ENCODE measurements around the gene FTO. TPM values are rescaled to one million over a fixed set of nuclear protein-coding genes. Genes with fewer than 3 reads are reported as not detected.

Gene FTO
- polyA plus RNA-seq, 2 donors, result 5.3 to 14.7 TPM

DNA sequence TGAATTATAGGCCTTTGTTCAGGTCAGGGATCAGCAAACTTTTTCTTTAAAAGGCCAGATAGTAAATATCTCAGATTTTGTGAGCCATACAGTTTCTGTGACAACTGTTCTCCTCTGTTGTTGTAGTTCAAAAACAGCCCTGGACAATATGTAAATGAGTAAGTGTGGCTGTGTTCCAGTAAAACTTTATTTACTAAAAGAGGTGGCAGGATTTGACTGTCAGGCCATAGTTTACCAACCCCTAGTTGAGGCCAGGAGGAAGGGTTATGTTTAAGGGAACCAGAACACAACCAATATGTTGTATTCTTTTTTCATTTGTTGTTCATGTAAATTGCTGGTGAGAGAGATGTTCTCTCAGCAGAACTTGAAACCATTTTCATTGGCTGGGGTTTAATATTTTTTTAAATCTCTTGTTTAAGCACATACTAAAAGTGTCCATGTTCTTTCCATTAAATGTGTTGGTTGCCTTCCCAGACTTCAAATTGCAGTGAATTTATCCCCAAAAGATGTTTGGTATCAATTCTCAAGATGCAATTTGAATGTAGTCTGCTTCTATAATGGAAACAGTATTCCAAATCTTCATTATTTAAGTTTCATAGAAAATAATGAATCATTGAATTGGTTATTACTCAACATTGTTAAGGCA is 260.3 kb downstream of the FTO start:
- no peaks in the 10 kb centered on the region for H3K36me3 ChIP-seq (ENCODE audit: control insufficient read depth in 2 of 2, insufficient read depth in 2 of 2, low read length in 1 of 2)
- H3K4me1 ChIP-seq (ENCODE audit: control insufficient read depth in 2 of 2, insufficient read depth in 2 of 2, low read length in 1 of 2), result no peaks in the 10 kb centered on the region
- H3K27me3 ChIP-seq (ENCODE audit: control insufficient read depth in 1 of 2, insufficient read depth in 2 of 2, low read length in 2 of 2), result no peaks in the 10 kb centered on the region
- H3K9me3 ChIP-seq (ENCODE audit: control insufficient read depth in 2 of 2, insufficient read depth in 1 of 2, low read depth in 1 of 2, low read length in 1 of 2), result no peaks in the 10 kb centered on the region
- no peak overlapping the region for H3K4me3 ChIP-seq (ENCODE audit: low read depth in 1 of 2, low read length in 2 of 2)
- H3K27ac ChIP-seq (ENCODE audit: low read depth in 2 of 2, low read length in 1 of 2), result no peak overlapping the region

- Histone ChIP-seq H3K36me3 (ENCODE audit: control insufficient read depth in 2 of 2, insufficient read depth in 2 of 2, low read length in 1 of 2) (no peaks in the 10 kb centered on the region), H3K27me3 (ENCODE audit: control insufficient read depth in 1 of 2, insufficient read depth in 2 of 2, low read length in 2 of 2) (no peaks in the 10 kb centered on the region), H3K9me3 (ENCODE audit: control insufficient read depth in 2 of 2, insufficient read depth in 1 of 2, low read depth in 1 of 2, low read length in 1 of 2) (no peaks in the 10 kb centered on the region), H3K4me1 (ENCODE audit: control insufficient read depth in 2 of 2, insufficient read depth in 2 of 2, low read length in 1 of 2) (no peaks in the 10 kb centered on the region), H3K4me3 (ENCODE audit: low read depth in 1 of 2, low read length in 2 of 2) (no peak overlapping the region), H3K27ac (ENCODE audit: low read depth in 2 of 2, low read length in 1 of 2) (no peak overlapping the region)
- 81% methylated on average over 14 of the region's 14 CpGs for WGBS, 2 donors
Measured at GRCh38 chr16:53966821-53967571, 263.0 kb downstream of the FTO start.

- no peaks in the 10 kb centered on the region for H3K36me3 ChIP-seq (ENCODE audit: control insufficient read depth in 2 of 2, insufficient read depth in 2 of 2, low read length in 1 of 2)
- H3K4me1 ChIP-seq (ENCODE audit: control insufficient read depth in 2 of 2, insufficient read depth in 2 of 2, low read length in 1 of 2), result no peaks in the 10 kb centered on the region
- WGBS, 2 donors, result 95 to 97% methylated on average over 6 of the region's 6 CpGs
- no peak overlapping the region for H3K4me3 ChIP-seq (ENCODE audit: low read depth in 1 of 2, low read length in 2 of 2)
- H3K27ac ChIP-seq (ENCODE audit: low read depth in 2 of 2, low read length in 1 of 2), result no peak overlapping the region
- no peaks in the 10 kb centered on the region for H3K27me3 ChIP-seq (ENCODE audit: control insufficient read depth in 1 of 2, insufficient read depth in 2 of 2, low read length in 2 of 2)
- no peaks in the 10 kb centered on the region for H3K9me3 ChIP-seq (ENCODE audit: control insufficient read depth in 2 of 2, insufficient read depth in 1 of 2, low read depth in 1 of 2, low read length in 1 of 2)
Measured at GRCh38 chr16:53967572-53967971, 263.6 kb downstream of the FTO start.

- WGBS, 2 donors, result 82 to 84% methylated on average over 2 of the region's 2 CpGs
- no peak overlapping the region for H3K27ac ChIP-seq (ENCODE audit: low read depth in 2 of 2, low read length in 1 of 2)
Measured at GRCh38 chr16:53968454-53968853, 264.5 kb downstream of the FTO start.

GRCh38 chr16:53968896-53969295 is 264.9 kb downstream of the FTO start:
- 88 to 90% methylated on average over 1 of the region's 1 CpG for WGBS, 2 donors
- no peaks in the 10 kb centered on the region for H3K4me1 ChIP-seq (ENCODE audit: control insufficient read depth in 2 of 2, insufficient read depth in 2 of 2, low read length in 1 of 2)
- H3K27ac ChIP-seq (ENCODE audit: low read depth in 2 of 2, low read length in 1 of 2), result no peak overlapping the region
- H3K9me3 ChIP-seq (ENCODE audit: control insufficient read depth in 2 of 2, insufficient read depth in 1 of 2, low read depth in 1 of 2, low read length in 1 of 2), result no peaks in the 10 kb centered on the region
- no peaks in the 10 kb centered on the region for H3K27me3 ChIP-seq (ENCODE audit: control insufficient read depth in 1 of 2, insufficient read depth in 2 of 2, low read length in 2 of 2)
- no peak overlapping the region for H3K4me3 ChIP-seq (ENCODE audit: low read depth in 1 of 2, low read length in 2 of 2)
- no peaks in the 10 kb centered on the region for H3K36me3 ChIP-seq (ENCODE audit: control insufficient read depth in 2 of 2, insufficient read depth in 2 of 2, low read length in 1 of 2)

More at GRCh38 chr16:53968454-53968853, 264.5 kb downstream of the FTO start:
- H3K36me3 ChIP-seq (ENCODE audit: control insufficient read depth in 2 of 2, insufficient read depth in 2 of 2, low read length in 1 of 2), result no peaks in the 10 kb centered on the region
- H3K4me3 ChIP-seq (ENCODE audit: low read depth in 1 of 2, low read length in 2 of 2), result no peak overlapping the region
- H3K4me1 ChIP-seq (ENCODE audit: control insufficient read depth in 2 of 2, insufficient read depth in 2 of 2, low read length in 1 of 2), result no peaks in the 10 kb centered on the region
- H3K27me3 ChIP-seq (ENCODE audit: control insufficient read depth in 1 of 2, insufficient read depth in 2 of 2, low read length in 2 of 2), result no peaks in the 10 kb centered on the region
- H3K9me3 ChIP-seq (ENCODE audit: control insufficient read depth in 2 of 2, insufficient read depth in 1 of 2, low read depth in 1 of 2, low read length in 1 of 2), result no peaks in the 10 kb centered on the region

- WGBS, 2 donors, result 91 to 92% methylated on average over 5 of the region's 5 CpGs
- Histone ChIP-seq H3K27ac (ENCODE audit: low read depth in 2 of 2, low read length in 1 of 2) (no peak overlapping the region), H3K36me3 (ENCODE audit: control insufficient read depth in 2 of 2, insufficient read depth in 2 of 2, low read length in 1 of 2) (no peaks in the 10 kb centered on the region), H3K4me3 (ENCODE audit: low read depth in 1 of 2, low read length in 2 of 2) (no peak overlapping the region), H3K27me3 (ENCODE audit: control insufficient read depth in 1 of 2, insufficient read depth in 2 of 2, low read length in 2 of 2) (no peaks in the 10 kb centered on the region), H3K9me3 (ENCODE audit: control insufficient read depth in 2 of 2, insufficient read depth in 1 of 2, low read depth in 1 of 2, low read length in 1 of 2) (no peaks in the 10 kb centered on the region), H3K4me1 (ENCODE audit: control insufficient read depth in 2 of 2, insufficient read depth in 2 of 2, low read length in 1 of 2) (no peaks in the 10 kb centered on the region)
Measured at GRCh38 chr16:53971616-53972015, 267.7 kb downstream of the FTO start.

DNA sequence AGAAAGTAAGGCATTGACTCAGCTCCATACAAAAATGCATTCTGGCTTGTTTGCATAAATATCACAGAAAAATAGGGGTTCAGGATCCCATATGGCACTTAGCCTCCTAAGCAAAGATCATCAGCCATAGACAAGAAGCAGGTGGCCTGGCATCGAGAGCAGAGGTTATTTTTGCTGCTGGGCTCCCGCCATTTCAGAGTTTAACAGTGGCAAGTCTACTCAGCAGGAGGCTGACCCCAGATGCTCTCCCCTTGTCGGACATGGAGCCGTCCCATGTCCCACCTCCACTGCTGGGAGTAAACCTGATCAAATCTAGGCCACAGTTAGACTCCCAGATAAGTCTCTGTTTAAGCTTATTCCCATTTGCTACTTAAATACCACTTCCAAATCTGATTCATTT is 269.1 kb downstream of the FTO start:
- H3K27ac ChIP-seq (ENCODE audit: low read depth in 2 of 2, low read length in 1 of 2), result no peak overlapping the region
- no peaks in the 10 kb centered on the region for H3K9me3 ChIP-seq (ENCODE audit: control insufficient read depth in 2 of 2, insufficient read depth in 1 of 2, low read depth in 1 of 2, low read length in 1 of 2)
- WGBS, 2 donors, result 93 to 97% methylated on average over 4 of the region's 4 CpGs
- no peak overlapping the region for H3K4me3 ChIP-seq (ENCODE audit: low read depth in 1 of 2, low read length in 2 of 2)
- no peaks in the 10 kb centered on the region for H3K36me3 ChIP-seq (ENCODE audit: control insufficient read depth in 2 of 2, insufficient read depth in 2 of 2, low read length in 1 of 2)
- H3K4me1 ChIP-seq (ENCODE audit: control insufficient read depth in 2 of 2, insufficient read depth in 2 of 2, low read length in 1 of 2), result no peaks in the 10 kb centered on the region
- H3K27me3 ChIP-seq (ENCODE audit: control insufficient read depth in 1 of 2, insufficient read depth in 2 of 2, low read length in 2 of 2), result no peaks in the 10 kb centered on the region

- H3K27ac ChIP-seq (ENCODE audit: low read depth in 2 of 2, low read length in 1 of 2), result no peak overlapping the region
- WGBS, 2 donors, result 76% methylated on average over 4 of the region's 4 CpGs
- H3K4me3 ChIP-seq (ENCODE audit: low read depth in 1 of 2, low read length in 2 of 2), result no peak overlapping the region
- H3K9me3 ChIP-seq (ENCODE audit: control insufficient read depth in 2 of 2, insufficient read depth in 1 of 2, low read depth in 1 of 2, low read length in 1 of 2), result no peaks in the 10 kb centered on the region
- H3K4me1 ChIP-seq (ENCODE audit: control insufficient read depth in 2 of 2, insufficient read depth in 2 of 2, low read length in 1 of 2), result no peaks in the 10 kb centered on the region
- no peaks in the 10 kb centered on the region for H3K27me3 ChIP-seq (ENCODE audit: control insufficient read depth in 1 of 2, insufficient read depth in 2 of 2, low read length in 2 of 2)
- no peaks in the 10 kb centered on the region for H3K36me3 ChIP-seq (ENCODE audit: control insufficient read depth in 2 of 2, insufficient read depth in 2 of 2, low read length in 1 of 2)
Measured at GRCh38 chr16:53974484-53975080, 270.6 kb downstream of the FTO start.

DNA sequence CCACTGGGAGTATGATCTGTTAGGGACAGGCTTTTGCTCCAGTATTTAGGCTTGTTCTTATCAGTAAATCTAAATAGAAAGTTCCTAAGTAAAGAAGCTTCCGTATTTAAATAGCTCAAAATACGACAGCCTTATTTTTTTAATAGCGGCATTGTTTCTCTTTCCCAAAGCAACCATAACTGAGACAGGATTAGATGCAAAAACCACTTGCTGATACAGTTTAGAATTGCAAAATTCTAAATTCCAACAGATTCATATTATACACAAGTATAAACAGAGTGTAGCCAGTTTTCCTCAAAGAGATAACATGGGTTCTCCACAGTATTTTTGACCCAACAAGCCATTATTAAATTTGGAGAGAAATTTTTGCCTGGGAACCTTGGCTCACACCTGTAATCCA is 276.7 kb downstream of the FTO start:
- Histone ChIP-seq H3K27ac (ENCODE audit: low read depth in 2 of 2, low read length in 1 of 2) (peak overlapping the region in 1 of 2 donors; percentile 71), H3K4me1 (ENCODE audit: control insufficient read depth in 2 of 2, insufficient read depth in 2 of 2, low read length in 1 of 2) (peaks cover 0 to 2% of the 10 kb centered on the region in 2 donors), H3K9me3 (ENCODE audit: control insufficient read depth in 2 of 2, insufficient read depth in 1 of 2, low read depth in 1 of 2, low read length in 1 of 2) (no peaks in the 10 kb centered on the region), H3K36me3 (ENCODE audit: control insufficient read depth in 2 of 2, insufficient read depth in 2 of 2, low read length in 1 of 2) (no peaks in the 10 kb centered on the region), H3K27me3 (ENCODE audit: control insufficient read depth in 1 of 2, insufficient read depth in 2 of 2, low read length in 2 of 2) (no peaks in the 10 kb centered on the region), H3K4me3 (ENCODE audit: low read depth in 1 of 2, low read length in 2 of 2) (no peak overlapping the region)
- WGBS, 2 donors, result 92 to 97% methylated on average over 3 of the region's 3 CpGs
